ENCODE results near the gene OR10K2.
"Not testable (repeated sequence)": the region's sequence is repeated elsewhere in the genome, so short reads cannot be mapped to it uniquely, and the experiment has no call there.

OR10K2 gene, protein sequence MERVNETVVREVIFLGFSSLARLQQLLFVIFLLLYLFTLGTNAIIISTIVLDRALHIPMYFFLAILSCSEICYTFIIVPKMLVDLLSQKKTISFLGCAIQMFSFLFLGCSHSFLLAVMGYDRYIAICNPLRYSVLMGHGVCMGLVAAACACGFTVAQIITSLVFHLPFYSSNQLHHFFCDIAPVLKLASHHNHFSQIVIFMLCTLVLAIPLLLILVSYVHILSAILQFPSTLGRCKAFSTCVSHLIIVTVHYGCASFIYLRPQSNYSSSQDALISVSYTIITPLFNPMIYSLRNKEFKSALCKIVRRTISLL
- 0 reads per million in 2 donors for total RNA-seq

DNA sequence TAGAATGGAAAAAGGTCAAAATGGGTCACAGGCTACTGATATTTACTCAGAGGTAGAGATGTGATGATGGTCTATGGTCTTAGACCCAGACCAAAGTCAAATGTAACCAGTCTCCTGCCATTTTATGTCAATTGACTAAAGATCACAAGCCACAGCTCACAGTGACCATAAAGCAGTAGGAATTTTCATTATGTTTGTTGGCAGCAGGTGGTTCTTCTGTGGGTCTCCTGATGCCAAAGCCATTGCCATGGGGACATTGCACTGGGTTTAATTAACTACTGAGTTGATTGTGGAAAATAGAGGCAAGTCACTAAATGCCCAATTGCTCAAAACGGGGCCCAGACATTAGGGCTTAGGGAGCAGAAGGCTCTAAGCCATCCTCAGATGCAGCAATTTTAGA, at the start of gene OR10K2:
TSS of gene OR10K2 (minus strand) at position 101 of the 400 bp plus-strand sequence. CDS start 5,371 bp downstream, outside the sequence.
- no peak for DNase-seq

DNA sequence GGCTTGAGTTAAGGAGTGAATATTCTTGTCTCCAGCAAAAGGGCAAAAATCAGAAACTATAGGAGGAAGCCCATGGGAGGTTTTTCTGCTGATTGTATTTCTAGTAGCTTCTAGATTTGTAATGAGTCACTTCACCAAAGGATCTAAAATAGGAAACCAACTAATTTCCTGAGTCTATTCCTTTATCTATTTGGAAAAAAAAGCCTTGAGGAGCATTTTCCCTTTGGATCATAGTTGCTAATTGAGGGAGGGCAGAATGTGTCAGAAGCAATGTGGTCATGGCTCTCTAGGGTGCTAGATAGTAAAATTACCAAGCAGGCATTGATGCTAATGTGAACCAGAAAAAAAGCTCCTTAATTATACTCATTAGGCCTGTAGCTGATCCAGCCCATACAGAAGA, 45.9 kb upstream of the OR10K2 start, which contains the start of gene OR10R2:
TSS of gene OR10R2 (plus strand) at position 301 of the 400 bp plus-strand sequence. CDS start 106 bp downstream, outside the sequence.
- DNase-seq, result no peak

DNA sequence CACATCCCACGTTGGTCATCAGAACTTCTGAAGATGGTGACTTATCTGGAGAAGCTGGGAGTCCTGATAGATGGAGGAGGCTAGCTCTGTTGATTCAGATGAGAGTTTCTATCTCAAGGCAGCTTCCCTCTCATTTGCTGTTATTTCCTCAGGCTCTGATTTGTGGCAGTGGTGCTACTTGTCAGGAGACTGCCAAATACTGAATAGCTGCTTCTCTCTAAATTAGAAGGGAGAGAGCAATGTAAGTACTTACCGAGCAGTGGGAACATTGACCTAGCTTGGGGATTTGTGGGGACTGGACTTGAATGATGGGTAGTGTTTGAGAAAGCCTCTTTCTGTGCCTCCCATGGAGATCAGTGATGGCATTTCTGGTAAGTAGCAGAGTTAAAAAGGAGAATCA, 35.5 kb upstream of the OR10K2 start, which contains the start of gene OR10K1:
TSS of gene OR10K1 (plus strand) at position 301 of the 400 bp plus-strand sequence. CDS start 3,728 bp downstream, outside the sequence.
- no peak for DNase-seq

DNA sequence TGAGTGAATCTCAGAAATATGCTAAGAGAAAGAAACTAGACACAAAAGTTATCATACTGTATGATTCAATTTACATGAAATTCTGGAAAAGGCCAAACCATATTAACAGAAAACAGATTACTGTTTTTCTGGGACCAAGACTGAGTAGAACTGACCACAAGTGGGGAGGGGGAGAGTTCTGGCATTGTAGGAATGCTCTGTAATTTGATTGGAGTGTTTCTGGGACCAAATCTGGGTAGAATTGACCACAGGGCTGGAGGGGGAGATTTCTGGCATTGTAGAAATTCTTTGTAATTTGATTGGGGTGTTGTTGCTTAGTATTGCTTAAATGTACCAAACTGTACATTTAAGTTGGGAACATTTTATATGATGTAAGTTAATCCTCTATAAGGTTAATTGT, 32.2 kb upstream of the OR10K2 start:
- DNase-seq, result no peak

DNA sequence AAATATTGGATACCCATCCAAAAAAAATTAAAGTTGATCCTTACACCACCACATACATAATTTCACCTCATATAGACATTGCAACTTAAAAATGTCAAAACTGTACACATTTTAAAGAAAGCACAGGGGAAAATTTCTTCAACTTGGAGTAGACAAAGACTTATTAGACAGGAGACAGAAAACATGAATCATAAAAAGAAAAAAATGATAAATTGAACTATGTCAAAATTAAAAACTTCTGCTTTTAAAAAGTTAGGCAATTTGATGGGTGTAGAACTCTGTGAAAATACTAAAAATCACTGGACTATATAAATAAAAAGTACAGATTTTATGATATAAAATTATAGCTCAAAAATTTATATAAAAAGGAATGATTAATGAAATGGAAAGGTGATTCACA, 31.2 kb upstream of the OR10K2 start:
- DNase-seq, result no peak

DNA sequence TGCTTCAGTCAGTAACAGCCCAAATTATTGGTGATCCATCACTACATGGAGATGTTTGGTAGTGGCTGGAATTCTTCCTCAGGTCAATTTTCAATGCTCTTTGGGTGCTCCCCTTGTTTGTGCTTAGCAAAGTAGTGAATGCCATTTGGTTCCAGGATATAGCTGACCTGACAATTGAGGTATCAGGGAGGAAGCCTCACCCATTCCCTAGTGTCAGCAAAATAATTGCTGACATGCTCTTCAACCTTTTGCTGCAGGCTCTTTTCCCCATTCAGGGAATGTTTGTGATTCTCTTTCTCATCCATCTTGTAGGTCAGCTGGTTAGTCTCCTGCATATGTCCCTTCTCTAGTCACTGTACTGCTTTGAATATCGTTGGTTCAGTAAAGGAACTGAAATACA, 28.5 kb upstream of the OR10K2 start:
- no peak for DNase-seq

DNA sequence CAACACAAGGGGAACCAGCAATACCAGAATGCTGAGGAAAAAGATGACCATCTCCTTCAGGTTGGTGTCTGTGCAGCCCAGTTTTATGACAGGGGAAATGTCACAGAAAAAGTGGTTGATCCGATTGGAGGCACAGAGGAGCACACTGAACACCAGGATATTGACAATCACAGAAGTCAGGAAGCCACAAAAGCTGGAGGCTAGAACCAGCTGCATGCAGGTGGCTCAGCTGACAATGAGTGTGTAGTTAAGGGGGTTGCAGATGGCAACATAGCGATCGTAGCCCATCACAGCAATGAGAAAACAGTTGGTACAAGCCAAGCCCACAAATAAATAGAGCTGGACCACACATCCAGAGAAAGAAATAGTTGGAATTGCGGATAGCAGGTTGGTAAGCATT, 19.3 kb upstream of the OR10K2 start:
- no peak for DNase-seq

DNA sequence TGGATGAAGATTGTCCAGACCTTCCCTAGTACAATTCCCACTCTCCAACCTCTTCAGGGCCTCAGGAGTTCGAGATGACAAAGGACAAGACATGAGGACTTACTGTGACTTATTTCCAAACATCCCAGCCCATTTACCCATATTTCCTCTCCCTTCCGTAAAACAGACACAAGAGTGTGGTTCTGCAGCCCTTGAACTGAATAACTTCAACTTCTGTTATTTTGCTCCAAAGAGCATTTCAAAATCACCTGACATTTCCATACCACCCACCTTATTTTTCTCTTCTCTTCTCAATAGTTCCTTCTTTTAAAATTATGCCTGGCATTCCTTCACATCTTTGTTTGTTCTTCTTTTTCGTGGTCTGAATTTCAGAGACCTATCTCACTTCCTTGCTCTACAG, 8.7 kb upstream of the OR10K2 start:
- DNase-seq, result no peak

DNA sequence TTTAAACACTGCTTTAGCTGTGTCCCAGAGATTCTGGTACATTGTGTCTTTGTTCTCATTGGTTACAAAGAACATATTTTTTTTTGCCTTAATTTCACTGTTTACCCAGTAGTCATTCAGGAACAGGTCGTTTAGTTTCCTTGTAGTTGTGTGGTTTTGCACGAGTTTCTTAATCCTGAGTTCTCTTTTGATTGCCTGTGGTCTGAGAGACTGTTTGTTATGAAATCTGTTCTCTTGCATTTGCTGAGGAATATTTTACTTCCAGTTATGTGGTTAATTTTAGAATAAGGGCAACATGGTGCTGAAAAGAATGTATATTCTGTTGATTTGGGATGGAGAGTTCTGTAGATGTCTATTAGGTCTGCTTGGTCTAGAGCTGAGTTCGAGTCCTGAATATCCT, 4.1 kb upstream of the OR10K2 start:
- not testable (repeated sequence) for DNase-seq

DNA sequence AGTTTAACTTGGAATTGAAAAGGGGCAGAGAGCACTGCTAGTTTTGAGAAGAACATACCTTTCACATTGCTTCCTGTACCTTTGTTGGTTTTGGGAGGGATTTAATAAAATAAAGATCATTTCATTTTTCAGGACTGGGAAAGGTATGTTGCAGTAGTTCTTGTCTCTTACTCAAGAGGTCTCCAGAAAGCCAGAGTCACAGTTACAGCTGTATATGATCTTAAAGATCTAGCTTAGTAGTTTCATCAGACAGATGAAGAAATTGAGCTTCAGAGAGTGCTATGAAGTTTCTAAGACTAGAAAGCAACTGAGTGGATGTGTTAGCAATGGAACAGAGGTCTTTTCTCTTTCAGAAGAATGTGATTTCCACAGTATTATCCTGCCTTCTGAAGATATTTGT, 1.0 kb downstream of the OR10K2 start:
- no peak for DNase-seq

DNA sequence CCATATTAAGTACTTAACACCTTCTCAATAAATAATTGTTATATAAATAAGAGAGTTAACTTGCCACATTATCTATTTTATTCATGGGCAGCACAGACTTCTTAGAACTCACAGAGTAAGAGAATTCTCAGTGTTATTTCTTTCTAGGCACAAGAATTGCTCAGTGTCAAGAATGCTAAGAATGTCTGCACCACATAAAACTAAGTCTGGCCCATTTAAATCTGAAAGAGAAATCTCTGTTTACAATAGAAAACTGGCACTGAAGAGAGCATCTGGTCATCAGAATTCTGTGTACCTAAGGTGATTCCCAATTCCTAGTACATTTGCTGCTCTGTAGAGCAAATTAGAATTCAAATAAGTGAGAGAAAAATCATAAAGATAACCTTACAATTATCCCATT, 3.8 kb downstream of the OR10K2 start:
- DNase-seq, result no peak

DNA sequence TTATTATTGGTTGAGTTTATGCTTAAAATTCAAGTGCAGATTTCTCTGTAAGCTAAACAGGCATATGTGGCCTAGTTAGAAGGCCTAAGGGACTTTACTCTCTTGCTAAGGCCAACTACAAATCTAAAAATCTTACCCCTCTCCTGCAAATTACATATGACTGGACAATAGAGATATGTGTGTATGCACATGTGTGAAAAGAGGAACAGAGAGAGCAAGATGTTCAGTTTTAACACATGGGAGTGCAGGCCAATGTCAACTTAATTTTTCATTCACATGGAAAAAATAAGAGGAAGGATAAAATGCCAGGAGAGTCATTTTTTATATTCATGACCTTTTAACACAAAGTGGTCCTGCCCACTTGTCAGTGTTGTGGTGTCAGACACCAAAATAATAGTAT, 8.5 kb downstream of the OR10K2 start:
- no peak for DNase-seq

DNA sequence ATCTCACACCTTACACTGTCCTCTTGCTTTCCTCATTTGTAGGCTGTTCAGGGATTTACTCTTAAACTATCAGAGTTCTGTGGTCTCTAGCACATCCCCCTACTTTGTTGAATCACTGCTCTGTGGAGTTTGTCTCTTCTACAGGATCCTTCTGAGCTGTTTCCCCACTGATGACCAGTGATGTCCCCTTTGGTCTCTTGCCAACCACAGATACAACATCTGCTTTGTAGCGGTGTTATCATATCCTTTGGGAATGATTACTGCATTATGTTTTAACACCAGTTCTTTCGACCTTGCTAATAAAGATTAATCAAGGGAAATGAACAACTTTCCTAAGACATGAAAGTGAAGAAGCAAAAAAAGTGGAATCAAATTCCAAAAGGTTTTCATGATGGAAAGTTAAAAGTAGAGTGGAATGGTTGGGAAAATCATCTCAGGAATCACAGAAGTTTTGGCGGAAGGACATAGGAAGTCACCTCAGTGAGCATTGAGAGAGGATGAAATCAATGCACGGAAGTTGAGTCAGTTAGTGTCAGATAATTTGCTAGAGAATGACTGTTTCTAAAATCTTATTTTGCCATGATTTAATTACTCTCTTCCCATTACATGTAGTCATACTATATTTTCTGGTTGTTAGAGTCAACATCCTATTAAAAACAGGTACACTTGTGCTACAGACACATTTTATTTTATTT, 11.2 kb downstream of the OR10K2 start:
- no peak for DNase-seq

DNA sequence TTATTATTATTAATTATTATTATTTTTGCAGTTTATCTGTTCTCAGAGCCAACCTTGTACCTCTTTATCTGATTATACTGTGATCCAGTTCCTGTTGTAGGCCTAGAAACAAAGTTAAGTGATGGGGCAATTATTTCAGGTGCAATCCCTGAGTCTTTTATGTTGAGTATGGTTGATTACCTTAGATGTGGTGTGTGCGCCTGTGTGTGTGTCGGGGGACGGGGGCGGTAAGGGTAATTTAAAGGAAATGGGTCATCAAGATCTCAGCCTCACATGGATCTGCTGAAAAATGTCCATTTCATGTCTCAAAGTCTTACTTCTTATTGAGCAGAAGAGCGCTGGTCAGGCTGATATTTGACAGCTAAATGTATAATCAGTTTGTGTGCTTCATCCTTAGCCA, 18.9 kb downstream of the OR10K2 start:
- no peak for DNase-seq

DNA sequence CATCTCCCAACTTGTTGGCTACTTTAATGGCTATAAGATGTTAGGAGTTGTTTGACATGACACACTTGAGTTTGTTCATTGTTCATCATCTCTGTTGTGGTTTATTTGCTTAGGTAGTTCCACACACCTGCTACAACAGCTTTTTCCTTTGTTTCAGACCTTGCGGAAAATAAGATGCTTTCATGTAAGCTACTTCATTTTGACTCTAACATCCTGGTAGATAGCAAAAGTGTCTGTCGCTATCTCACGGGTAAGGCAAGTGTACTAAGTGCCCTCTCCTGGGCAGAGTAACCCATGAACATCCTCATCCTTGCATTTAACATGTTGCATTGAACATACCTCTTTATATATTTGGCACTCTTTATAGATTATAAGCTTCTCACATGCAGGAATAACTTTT, 25.2 kb downstream of the OR10K2 start:
- peak in 1 of 5 experiments; percentile 6 for DNase-seq

DNA sequence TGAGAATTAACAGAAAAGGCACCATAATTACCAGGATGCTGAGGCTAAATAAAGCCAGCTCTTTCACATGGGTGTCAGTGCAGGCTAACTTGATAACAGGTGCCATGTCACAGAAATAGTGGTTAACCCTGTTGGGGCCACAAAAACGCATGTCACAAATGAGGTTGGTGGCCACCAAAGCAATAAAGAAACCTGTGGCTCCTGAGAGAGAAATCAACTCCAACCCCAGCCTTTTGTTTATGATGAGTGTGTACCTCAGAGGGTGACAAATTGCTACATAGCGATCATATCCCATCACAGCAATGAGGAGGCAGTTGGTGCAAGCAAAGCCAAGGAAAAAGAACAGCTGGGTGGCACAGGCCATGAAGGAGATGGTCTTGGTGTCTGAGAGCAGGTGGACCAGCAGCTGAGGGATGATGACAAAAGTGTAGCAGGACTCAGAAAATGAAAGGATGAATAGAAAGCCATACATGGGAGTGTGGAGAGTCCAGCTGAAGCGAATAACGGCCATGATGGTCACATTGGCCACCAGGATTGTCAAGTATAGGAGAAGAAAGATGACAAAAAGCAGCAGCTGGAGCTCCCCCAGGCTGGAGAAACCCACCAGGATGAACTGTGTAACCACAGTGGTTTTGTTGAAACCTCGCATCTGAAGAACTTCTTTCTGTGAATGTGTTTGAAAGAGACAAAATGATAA, 27.1 kb downstream of the OR10K2 start, which contains the start of gene OR10T2:
TSS of gene OR10T2 (minus strand) at position 649 of the 697 bp plus-strand sequence. CDS start at position 649, 0 bp downstream.
- DNase-seq, result peak in 1 of 5 experiments; percentile 57

DNA sequence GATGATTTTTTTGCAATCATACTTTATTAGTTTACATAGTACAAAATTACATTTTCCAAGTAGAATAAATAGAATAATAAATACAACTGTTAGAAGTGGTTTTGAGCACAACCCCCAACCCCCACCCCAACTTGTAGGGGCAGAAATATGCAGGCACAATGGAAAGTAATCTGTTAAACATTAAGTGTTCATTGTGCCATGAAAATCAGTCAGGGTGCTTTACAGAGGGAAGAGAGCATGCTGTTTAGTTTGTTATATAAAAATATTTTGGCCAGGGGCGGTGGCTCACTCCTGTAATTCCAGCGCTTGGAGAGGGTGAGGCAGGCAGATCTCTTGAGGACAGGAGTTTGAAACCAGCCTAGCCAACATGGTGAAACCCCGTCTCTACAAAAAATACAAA, 29.4 kb downstream of the OR10K2 start:
- DNase-seq, result no peak

DNA sequence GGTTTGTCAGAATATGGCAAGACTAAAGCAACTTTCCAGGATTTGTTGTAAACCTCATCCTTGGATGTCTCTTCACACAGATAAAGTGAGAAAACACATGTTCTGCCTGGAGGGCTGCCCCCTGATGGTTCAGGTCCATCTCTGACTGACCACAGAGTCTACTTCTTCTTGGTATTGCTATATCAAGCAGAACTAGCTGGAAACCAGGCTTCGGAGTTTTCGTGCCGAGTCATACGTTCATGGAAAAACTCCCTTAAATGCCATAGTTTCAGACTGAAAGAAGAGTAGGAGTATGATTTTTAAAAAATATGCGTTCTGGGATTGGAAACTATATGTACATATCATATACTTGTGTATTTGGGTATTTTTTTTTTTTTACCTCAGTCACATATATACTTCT, 32.6 kb downstream of the OR10K2 start:
- no peak for DNase-seq

DNA sequence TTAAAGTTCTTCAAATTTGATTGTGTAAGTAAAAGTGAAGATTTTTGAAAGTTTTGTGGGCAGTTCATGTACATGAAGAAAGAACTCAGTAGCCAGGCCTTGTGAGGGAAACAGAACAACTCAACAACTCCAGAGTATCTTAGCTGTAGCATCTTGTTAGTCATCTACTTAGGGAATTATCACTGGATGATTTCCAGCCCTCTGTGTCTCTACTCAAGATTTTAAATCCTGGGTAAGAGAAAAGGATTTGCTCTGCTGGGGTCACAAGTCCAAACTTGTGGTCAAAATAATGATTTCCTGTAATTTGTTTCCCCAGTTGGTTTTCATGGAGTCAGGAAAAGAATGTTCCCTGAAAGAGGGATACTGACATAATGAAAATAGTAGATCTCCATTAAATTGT, 34.9 kb downstream of the OR10K2 start:
- DNase-seq, result no peak

DNA sequence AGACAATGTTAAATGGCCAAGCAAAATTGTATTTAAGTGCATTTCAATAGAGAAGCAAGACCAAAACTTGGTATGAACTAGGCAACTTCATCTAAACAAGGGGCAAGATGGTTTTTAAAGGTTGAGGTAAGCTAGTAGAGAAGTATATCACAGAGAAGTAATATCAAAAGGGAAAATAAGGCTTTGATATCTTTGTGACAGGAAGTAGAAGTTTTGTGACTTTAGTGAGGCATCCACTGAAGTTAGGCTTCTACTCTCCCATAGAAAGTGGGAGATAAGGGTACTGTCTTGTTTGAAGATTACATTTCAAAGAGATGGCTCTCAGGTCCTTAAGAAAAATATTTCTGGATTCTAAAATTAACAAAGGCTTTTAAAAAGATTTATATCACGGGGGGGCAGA, 35.7 kb downstream of the OR10K2 start:
- DNase-seq, result no peak

DNA sequence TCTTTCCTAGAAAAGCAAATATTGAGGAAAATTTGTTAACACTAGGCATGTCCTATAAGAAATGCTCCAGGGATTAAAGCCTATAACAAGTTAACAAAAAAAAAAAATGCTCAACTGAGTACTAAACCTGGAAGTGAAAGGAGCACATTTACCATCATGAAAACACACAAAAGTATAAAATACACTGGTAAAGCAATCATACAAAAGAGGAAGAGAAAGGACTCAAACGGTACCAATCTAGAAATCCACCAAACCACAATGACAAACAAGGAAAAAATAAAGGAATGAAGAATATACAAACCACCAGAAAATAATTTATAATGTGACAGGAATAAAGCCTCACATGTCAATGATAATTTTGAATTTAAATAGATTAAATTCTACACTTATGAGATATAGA, 51.2 kb downstream of the OR10K2 start:
- DNase-seq, result no peak

DNA sequence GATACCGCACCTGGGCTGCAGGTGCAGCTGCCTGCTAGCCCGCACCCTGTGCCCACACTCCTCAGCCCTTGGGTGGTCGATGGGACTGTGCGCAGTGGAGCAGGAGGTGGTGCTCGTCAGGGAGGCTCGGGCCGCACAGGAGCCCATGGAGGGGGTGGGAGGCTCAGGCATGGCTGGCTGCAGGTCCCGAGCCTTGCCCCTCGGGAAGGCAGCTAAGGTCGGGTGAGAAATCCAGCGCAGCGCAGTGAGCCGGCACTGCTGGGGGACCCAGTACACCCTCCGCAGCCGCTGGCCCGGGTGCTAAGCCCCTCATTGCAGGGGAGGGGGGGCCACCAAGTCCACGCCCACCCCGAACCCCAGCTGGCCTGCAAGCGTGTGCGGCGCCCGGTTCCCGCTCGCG, 51.9 kb downstream of the OR10K2 start:
- DNase-seq, result not testable (repeated sequence)

DNA sequence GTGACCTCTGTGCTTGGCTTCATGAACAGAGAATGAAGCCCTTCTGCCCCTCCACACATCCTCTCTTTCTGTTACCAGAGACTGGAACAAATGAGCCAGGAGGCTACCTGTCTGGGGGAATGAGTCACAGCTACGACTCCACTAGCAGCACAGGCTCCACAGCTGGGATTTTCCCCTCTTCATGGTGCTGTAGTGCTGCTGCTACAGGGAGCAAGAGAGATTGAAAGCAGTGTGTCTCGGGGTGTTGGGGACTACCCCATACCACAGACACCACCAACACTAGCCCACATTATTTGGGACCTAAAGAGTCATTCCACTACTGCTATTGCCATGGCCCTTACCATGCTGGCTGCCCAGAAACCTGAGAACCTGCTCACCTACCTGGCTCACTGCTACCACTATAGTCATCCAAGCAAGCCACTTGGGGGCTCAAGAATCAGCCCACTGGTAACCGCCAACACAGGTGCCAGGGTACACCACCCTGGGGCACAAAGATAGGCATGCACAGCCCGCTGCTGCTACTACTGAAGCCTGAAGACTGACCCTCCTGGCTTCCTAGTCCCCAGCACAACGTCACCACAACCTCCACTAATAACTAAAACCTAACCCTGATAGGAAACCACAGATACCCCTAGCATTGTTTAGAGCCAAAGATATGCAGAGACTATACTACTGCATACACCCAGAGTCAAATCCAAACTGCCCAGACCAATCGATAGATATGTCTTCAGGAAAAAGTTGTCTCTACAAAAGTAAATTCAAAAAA, 54.7 kb downstream of the OR10K2 start:
- no peak for DNase-seq
